Stimulated activated CD8-positive, alpha-beta memory T cell treated with anti-CD3 and anti-CD28 coated beads, Interleukin-15, amount 100 ng/mL, for 48 hours (primary cell): ENCODE results near the gene OR5A2.
"Not testable (repeated sequence)": the region's sequence is repeated elsewhere in the genome, so short reads cannot be mapped to it uniquely, and the experiment has no call there.

Source experiments
- DNase-seq, 2 donors: peaks; one replicate each; pipeline ENCODE4 v3.0.0-alpha.2; 2020; ENCODE audit warnings: low read depth in 2 of 2

The OR5A2 gene

DNA sequence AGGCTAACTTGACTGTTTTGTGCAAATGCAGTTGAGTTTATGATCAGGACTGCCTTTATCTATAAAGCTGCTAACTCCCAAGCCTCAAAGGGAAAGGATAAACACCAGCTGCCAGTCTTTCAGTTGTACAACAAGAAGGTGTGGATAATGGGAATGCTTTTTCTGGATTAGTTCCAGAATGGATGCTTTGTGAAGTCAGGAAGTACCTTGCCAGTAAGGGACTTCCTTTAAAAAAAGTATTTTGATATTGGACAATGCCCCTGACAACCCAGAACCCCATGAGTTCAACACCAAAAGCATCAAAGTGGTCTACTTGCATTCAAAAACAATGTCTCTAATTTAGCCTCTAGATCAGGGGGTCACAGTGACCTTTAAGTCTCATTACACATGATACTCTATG is 32.0 kb downstream of the OR5A2 start:
- DNase-seq: no peak

DNA sequence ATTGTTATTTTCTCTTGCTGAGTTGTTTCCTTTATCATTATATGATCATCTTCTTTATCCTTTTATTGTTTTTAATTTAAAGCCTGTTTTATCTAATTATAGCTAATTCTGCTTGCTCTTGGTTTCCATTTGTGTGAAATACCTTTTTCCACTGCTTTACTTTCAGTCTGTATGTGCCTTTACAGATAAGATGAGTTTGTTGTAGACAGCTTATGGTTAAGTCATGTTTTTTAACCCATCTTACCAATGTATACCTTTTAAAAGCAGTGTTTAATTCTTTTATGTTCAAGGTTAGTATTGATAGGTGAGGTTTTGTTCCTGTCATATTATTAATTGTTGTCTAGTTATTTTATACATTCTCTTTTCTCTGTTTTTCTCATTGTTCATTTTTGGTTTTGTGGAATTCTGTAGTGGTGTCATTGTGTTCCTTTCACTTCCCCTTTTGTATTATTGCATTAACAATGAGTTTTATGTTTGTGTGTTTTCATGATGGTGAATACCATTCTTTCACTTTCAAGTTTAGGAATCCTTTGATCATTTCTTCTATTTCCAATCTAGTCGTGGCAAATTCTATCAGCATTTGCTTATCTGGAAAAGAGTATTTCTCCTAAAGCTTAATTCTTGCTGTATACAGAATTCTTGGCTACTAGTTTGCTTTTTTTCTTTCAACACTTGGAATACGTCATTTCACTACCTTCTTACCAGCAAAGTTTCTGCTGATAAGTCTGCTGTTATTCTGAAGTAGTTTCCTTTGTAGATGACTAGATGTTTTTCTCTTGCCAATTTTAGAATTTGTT is 45.8 kb downstream of the OR5A2 start:
- no peak for DNase-seq

- not testable (repeated sequence) for DNase-seq
Measured at GRCh38 chr11:59372324-59372723, 53.9 kb downstream of the OR5A2 start.

- no peak for DNase-seq
Measured at GRCh38 chr11:59368238-59369022, 57.8 kb downstream of the OR5A2 start.
